HEK293 (cell line): ENCODE results near the gene WDR64.

ENCODE experiments used
- BCL11A ChIP-seq: fragments of 450-650 bp; formaldehyde crosslinking; IDR thresholded peaks from 2 replicates; pipeline ENCODE4 v1.5.1; 2016; ENCODE audit warnings: low read depth, missing biosample characterization, missing genetic modification characterization
- FEZF1 ChIP-seq: fragments of 450-650 bp; formaldehyde crosslinking; IDR thresholded peaks from 2 replicates; pipeline ENCODE4 v1.5.1; 2016; ENCODE audit warnings: missing biosample characterization, missing genetic modification characterization
- GLI4 ChIP-seq: fragments of 450-650 bp; formaldehyde crosslinking; IDR thresholded peaks from 2 replicates; pipeline ENCODE4 v1.5.1; 2016; ENCODE audit warnings: missing biosample characterization, missing genetic modification characterization
- KLF16 ChIP-seq: fragments of 450-650 bp; formaldehyde crosslinking; IDR thresholded peaks from 2 replicates; pipeline ENCODE4 v1.5.1; 2017; ENCODE audit warnings: missing biosample characterization, missing genetic modification characterization
- RBAK ChIP-seq: fragments of 450-650 bp; formaldehyde crosslinking; IDR thresholded peaks from 2 replicates; pipeline ENCODE4 v1.5.1; 2016; ENCODE audit warnings: missing biosample characterization, missing genetic modification characterization
- ZNF133 ChIP-seq: fragments of 450-650 bp; formaldehyde crosslinking; IDR thresholded peaks from 2 replicates; pipeline ENCODE4 v1.5.1; 2016; ENCODE audit warnings: missing biosample characterization, missing genetic modification characterization
- ZNF624 ChIP-seq: fragments of 450-650 bp; formaldehyde crosslinking; IDR thresholded peaks from 2 replicates; pipeline ENCODE4 v1.5.1; 2017; ENCODE audit warnings: missing biosample characterization, missing genetic modification characterization
- TF ChIP-seq, protein P1 (sequence below): fragments of 450-650 bp; formaldehyde crosslinking; IDR thresholded peaks from 2 replicates; pipeline ENCODE4 v1.5.1; 2016; ENCODE audit warnings: missing biosample characterization, missing genetic modification characterization
- TF ChIP-seq, protein P2 (sequence below): fragments of 450-650 bp; formaldehyde crosslinking; IDR thresholded peaks from 2 replicates; pipeline ENCODE4 v1.5.1; 2016; ENCODE audit warnings: missing biosample characterization, missing genetic modification characterization
- TF ChIP-seq, protein P3 (sequence below): fragments of 450-650 bp; formaldehyde crosslinking; IDR thresholded peaks from 2 replicates; pipeline ENCODE4 v1.5.1; 2016; ENCODE audit warnings: missing biosample characterization, missing genetic modification characterization
- TF ChIP-seq, protein P4 (sequence below): fragments of 450-650 bp; formaldehyde crosslinking; IDR thresholded peaks from 2 replicates; pipeline ENCODE4 v1.5.1; 2016; ENCODE audit warnings: missing biosample characterization, missing genetic modification characterization
- TF ChIP-seq, protein P5 (sequence below): fragments of 450-650 bp; formaldehyde crosslinking; IDR thresholded peaks from 2 replicates; pipeline ENCODE4 v1.5.1; 2016; ENCODE audit warnings: missing biosample characterization, missing genetic modification characterization

DNA sequence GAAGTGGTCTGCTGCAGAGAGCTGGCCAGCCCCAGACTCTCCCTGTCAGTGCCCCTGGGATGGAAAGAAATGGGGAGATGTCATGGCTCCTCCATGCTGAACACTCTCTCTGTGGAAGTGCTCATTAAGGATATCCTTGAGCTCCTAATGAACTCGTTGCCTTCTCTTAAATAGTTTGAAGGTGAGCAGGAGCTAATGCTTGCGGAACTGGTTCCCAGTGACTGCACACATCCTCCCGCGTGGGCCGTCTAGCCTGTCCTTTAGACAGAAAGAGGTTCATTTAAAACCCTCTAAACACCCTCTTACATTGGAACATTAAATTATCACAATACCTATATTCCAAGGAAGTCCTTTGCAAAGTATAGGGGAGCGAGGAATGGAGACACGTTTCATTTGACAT, 5.9 kb upstream of the WDR64 start:
- TF ChIP-seq ZNF133 (tag by site-specific recombination) (no peak), ZNF624 (no peak), GLI4 (tag by site-specific recombination) (no peak), KLF16 (tag by site-specific recombination) (no peak), BCL11A (no peak), FEZF1 (tag by site-specific recombination) (no peak), RBAK (tag by site-specific recombination) (no peak)
- TF ChIP-seq, protein P1, sequence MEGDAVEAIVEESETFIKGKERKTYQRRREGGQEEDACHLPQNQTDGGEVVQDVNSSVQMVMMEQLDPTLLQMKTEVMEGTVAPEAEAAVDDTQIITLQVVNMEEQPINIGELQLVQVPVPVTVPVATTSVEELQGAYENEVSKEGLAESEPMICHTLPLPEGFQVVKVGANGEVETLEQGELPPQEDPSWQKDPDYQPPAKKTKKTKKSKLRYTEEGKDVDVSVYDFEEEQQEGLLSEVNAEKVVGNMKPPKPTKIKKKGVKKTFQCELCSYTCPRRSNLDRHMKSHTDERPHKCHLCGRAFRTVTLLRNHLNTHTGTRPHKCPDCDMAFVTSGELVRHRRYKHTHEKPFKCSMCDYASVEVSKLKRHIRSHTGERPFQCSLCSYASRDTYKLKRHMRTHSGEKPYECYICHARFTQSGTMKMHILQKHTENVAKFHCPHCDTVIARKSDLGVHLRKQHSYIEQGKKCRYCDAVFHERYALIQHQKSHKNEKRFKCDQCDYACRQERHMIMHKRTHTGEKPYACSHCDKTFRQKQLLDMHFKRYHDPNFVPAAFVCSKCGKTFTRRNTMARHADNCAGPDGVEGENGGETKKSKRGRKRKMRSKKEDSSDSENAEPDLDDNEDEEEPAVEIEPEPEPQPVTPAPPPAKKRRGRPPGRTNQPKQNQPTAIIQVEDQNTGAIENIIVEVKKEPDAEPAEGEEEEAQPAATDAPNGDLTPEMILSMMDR (tag by site-specific recombination) = no peak
- TF ChIP-seq, protein P2, sequence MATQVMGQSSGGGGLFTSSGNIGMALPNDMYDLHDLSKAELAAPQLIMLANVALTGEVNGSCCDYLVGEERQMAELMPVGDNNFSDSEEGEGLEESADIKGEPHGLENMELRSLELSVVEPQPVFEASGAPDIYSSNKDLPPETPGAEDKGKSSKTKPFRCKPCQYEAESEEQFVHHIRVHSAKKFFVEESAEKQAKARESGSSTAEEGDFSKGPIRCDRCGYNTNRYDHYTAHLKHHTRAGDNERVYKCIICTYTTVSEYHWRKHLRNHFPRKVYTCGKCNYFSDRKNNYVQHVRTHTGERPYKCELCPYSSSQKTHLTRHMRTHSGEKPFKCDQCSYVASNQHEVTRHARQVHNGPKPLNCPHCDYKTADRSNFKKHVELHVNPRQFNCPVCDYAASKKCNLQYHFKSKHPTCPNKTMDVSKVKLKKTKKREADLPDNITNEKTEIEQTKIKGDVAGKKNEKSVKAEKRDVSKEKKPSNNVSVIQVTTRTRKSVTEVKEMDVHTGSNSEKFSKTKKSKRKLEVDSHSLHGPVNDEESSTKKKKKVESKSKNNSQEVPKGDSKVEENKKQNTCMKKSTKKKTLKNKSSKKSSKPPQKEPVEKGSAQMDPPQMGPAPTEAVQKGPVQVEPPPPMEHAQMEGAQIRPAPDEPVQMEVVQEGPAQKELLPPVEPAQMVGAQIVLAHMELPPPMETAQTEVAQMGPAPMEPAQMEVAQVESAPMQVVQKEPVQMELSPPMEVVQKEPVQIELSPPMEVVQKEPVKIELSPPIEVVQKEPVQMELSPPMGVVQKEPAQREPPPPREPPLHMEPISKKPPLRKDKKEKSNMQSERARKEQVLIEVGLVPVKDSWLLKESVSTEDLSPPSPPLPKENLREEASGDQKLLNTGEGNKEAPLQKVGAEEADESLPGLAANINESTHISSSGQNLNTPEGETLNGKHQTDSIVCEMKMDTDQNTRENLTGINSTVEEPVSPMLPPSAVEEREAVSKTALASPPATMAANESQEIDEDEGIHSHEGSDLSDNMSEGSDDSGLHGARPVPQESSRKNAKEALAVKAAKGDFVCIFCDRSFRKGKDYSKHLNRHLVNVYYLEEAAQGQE (tag by site-specific recombination) = no peak
- TF ChIP-seq, protein P3, sequence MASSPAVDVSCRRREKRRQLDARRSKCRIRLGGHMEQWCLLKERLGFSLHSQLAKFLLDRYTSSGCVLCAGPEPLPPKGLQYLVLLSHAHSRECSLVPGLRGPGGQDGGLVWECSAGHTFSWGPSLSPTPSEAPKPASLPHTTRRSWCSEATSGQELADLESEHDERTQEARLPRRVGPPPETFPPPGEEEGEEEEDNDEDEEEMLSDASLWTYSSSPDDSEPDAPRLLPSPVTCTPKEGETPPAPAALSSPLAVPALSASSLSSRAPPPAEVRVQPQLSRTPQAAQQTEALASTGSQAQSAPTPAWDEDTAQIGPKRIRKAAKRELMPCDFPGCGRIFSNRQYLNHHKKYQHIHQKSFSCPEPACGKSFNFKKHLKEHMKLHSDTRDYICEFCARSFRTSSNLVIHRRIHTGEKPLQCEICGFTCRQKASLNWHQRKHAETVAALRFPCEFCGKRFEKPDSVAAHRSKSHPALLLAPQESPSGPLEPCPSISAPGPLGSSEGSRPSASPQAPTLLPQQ (tag by site-specific recombination) = no peak
- TF ChIP-seq, protein P4, sequence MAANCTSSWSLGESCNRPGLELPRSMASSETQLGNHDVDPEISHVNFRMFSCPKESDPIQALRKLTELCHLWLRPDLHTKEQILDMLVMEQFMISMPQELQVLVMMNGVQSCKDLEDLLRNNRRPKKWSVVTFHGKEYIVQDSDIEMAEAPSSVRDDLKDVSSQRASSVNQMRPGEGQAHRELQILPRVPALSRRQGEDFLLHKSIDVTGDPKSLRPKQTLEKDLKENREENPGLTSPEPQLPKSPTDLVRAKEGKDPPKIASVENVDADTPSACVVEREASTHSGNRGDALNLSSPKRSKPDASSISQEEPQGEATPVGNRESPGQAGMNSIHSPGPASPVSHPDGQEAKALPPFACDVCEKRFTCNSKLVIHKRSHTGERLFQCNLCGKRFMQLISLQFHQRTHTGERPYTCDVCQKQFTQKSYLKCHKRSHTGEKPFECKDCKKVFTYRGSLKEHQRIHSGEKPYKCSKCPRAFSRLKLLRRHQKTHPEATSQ = no peak
- TF ChIP-seq, protein P5, sequence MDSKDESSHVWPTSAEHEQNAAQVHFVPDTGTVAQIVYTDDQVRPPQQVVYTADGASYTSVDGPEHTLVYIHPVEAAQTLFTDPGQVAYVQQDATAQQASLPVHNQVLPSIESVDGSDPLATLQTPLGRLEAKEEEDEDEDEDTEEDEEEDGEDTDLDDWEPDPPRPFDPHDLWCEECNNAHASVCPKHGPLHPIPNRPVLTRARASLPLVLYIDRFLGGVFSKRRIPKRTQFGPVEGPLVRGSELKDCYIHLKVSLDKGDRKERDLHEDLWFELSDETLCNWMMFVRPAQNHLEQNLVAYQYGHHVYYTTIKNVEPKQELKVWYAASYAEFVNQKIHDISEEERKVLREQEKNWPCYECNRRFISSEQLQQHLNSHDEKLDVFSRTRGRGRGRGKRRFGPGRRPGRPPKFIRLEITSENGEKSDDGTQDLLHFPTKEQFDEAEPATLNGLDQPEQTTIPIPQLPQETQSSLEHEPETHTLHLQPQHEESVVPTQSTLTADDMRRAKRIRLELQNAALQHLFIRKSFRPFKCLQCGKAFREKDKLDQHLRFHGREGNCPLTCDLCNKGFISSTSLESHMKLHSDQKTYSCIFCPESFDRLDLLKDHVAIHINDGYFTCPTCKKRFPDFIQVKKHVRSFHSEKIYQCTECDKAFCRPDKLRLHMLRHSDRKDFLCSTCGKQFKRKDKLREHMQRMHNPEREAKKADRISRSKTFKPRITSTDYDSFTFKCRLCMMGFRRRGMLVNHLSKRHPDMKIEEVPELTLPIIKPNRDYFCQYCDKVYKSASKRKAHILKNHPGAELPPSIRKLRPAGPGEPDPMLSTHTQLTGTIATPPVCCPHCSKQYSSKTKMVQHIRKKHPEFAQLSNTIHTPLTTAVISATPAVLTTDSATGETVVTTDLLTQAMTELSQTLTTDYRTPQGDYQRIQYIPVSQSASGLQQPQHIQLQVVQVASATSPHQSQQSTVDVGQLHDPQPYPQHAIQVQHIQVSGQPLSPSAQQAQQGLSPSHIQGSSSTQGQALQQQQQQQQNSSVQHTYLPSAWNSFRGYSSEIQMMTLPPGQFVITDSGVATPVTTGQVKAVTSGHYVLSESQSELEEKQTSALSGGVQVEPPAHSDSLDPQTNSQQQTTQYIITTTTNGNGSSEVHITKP (tag by site-specific recombination) = no peak
